Neuronal stem cell (in vitro differentiated cells): ENCODE results near the gene NOC2L.

Source experiments
- DNase-seq: peaks from one replicate; pipeline ENCODE4 v3.0.0-alpha.2; 2013; ENCODE audit warnings: low spot score
- H2AFZ ChIP-seq: one replicate; pipeline ENCODE4 v1.6.1; 2013; ENCODE audit warnings: mild to moderate bottlenecking, low read length, inconsistent platforms
- H2AK5ac ChIP-seq: 2 replicates; pipeline ENCODE4 v1.6.1; 2013; ENCODE audit warnings: low read depth, mild to moderate bottlenecking, inconsistent platforms, low read length, moderate library complexity, mixed read lengths
- H2BK120ac ChIP-seq: 2 replicates; pipeline ENCODE4 v1.6.1; 2013; ENCODE audit warnings: low read depth, mild to moderate bottlenecking, inconsistent platforms, low read length, moderate library complexity, mixed read lengths
- H2BK12ac ChIP-seq: one replicate; pipeline ENCODE4 v1.6.1; 2013; ENCODE audit warnings: low read length, inconsistent platforms
- H2BK15ac ChIP-seq: 2 replicates; pipeline ENCODE4 v1.6.1; 2013; ENCODE audit warnings: mild to moderate bottlenecking, low read length, inconsistent platforms, mixed read lengths
- H2BK5ac ChIP-seq: one replicate; pipeline ENCODE4 v1.6.1; 2013; ENCODE audit warnings: inconsistent platforms, mild to moderate bottlenecking, low read length, moderate library complexity
- H3K14ac ChIP-seq: one replicate; pipeline ENCODE4 v1.6.1; 2013; ENCODE audit warnings: low read length, inconsistent platforms
- H3K18ac ChIP-seq: 2 replicates; pipeline ENCODE4 v1.6.1; 2013; ENCODE audit warnings: low read length, inconsistent platforms
- H3K23ac ChIP-seq: 2 replicates; pipeline ENCODE4 v1.6.1; 2013; ENCODE audit warnings: low read depth, mild to moderate bottlenecking, mixed read lengths, low read length, inconsistent platforms; ENCODE audit not compliant: poor library complexity
- H3K27ac ChIP-seq: replicated peaks from 3 replicates; pipeline ENCODE4 v1.5.1; 2013; ENCODE audit warnings: low read length, inconsistent platforms
- H3K27me3 ChIP-seq, 3 experiments: 2 replicates each; pipeline ENCODE4 v1.6.1; 2013; ENCODE audit warnings: low read length in 3 of 3, mild to moderate bottlenecking in 2 of 3, inconsistent platforms in 1 of 3, low read depth in 1 of 3, mixed read lengths in 1 of 3, moderate library complexity in 1 of 3; ENCODE audit not compliant: control insufficient read depth in 3 of 3, insufficient read depth in 3 of 3
- H3K36me3 ChIP-seq, 2 donors: replicated peaks in 1 of 2; 2 replicates each; pipeline ENCODE4 v1.6.1; 2013; ENCODE audit warnings: low read length in 2 of 2; ENCODE audit not compliant: control insufficient read depth in 2 of 2, insufficient read depth in 2 of 2
- H3K4ac ChIP-seq: 2 replicates; pipeline ENCODE4 v1.6.1; 2013; ENCODE audit warnings: inconsistent platforms, mild to moderate bottlenecking, low read length, moderate library complexity
- H3K4me1 ChIP-seq, 2 donors: 1 replicate in 1 of 2; 2 replicates in 1 of 2; pipeline ENCODE4 v1.6.1; 2013; ENCODE audit warnings: low read length in 2 of 2, low read depth in 1 of 2; ENCODE audit not compliant: control insufficient read depth in 2 of 2, insufficient read depth in 1 of 2
- H3K4me2 ChIP-seq: one replicate; pipeline ENCODE4 v1.6.1; 2013; ENCODE audit warnings: mild to moderate bottlenecking, low read length, inconsistent platforms; ENCODE audit not compliant: insufficient read depth, poor library complexity, severe bottlenecking
- H3K4me3 ChIP-seq, 2 donors: 2 replicates each; pipeline ENCODE4 v1.5.1; 2013; ENCODE audit warnings: low read length in 2 of 2, mild to moderate bottlenecking in 2 of 2, inconsistent platforms in 1 of 2, moderate library complexity in 1 of 2
- H3K79me1 ChIP-seq: one replicate; pipeline ENCODE4 v1.6.1; 2013; ENCODE audit warnings: low read depth, mild to moderate bottlenecking, inconsistent platforms, low read length, moderate library complexity
- H3K9ac ChIP-seq: one replicate; pipeline ENCODE4 v1.6.1; 2013; ENCODE audit warnings: mild to moderate bottlenecking, low read depth, low read length, inconsistent platforms; ENCODE audit not compliant: poor library complexity
- H3K9me3 ChIP-seq, 2 donors: replicated peaks in 1 of 2; 2 replicates each; pipeline versions ENCODE3 to v1.6.1; 2013; ENCODE audit warnings: low read length in 2 of 2, mild to moderate bottlenecking in 2 of 2, inconsistent platforms in 1 of 2, low read depth in 1 of 2, mixed read lengths in 1 of 2, moderate library complexity in 1 of 2; ENCODE audit not compliant: control insufficient read depth in 2 of 2, insufficient read depth in 1 of 2
- H4K8ac ChIP-seq: one replicate; pipeline ENCODE4 v1.6.1; 2013; ENCODE audit warnings: low read depth, mild to moderate bottlenecking, inconsistent platforms, low read length, moderate library complexity
- H4K91ac ChIP-seq: one replicate; pipeline ENCODE4 v1.6.1; 2013; ENCODE audit warnings: low read length, low read depth, mild to moderate bottlenecking, inconsistent platforms; ENCODE audit not compliant: poor library complexity
- WGBS, 2 donors: extraction: QIAGEN DNeasy Blood & Tissue Kit; methylation state at CpG; one replicate each; pipeline ENCODE4 v1.1.7; 2013; ENCODE audit warnings: missing lambda C conversion rate in 2 of 2, mixed read lengths in 1 of 2; ENCODE audit not compliant: insufficient read length in 2 of 2, insufficient replicate concordance in 1 of 2; ENCODE audit errors: extremely low coverage in 2 of 2; 5-methylcytosine and 5-hydroxymethylcytosine counted together

The NOC2L gene

GRCh38 chr1:904310-904950 is 54.6 kb downstream of the NOC2L start:
- Histone ChIP-seq H3K23ac (peak overlapping the region; percentile 86), H2BK120ac (no peak overlapping the region), H3K4me3 (peak overlapping the region; percentile 45 to 72), H4K8ac (no peak overlapping the region), H3K79me1 (no peaks in the 10 kb centered on the region), H3K27me3 (peaks cover 2 to 42% (median 38%) of the 10 kb centered on the region in 3 experiments), H2BK12ac (no peak overlapping the region), H3K4ac (no peak overlapping the region), H3K18ac (peak overlapping the region; percentile 65), H2BK15ac (no peak overlapping the region), H3K9ac (peak overlapping the region; percentile 83), H2AK5ac (no peak overlapping the region), H3K27ac (no peak overlapping the region), H3K9me3 (no peaks in the 10 kb centered on the region), H2BK5ac (no peak overlapping the region), H3K36me3 (peaks cover 0 to 11% of the 10 kb centered on the region in 2 donors), H3K14ac (no peak overlapping the region), H2AFZ (peak overlapping the region; percentile 92), H3K4me2 (peak overlapping the region; percentile 58), H4K91ac (no peak overlapping the region), H3K4me1 (peaks cover 0 to 4% of the 10 kb centered on the region in 2 donors)
- peak; percentile 80 for DNase-seq
- no CpG with 5 or more reads among the region's 91 CpGs for WGBS, 2 donors

- H3K4me3 ChIP-seq, result peak overlapping the region in 1 of 2 donors; percentile 45
These were observed 55.3 kb downstream of the NOC2L start for GRCh38 chr1:903721-904271.

GRCh38 chr1:903305-903704 is 55.8 kb downstream of the NOC2L start:
- Histone ChIP-seq H2BK5ac (no peak overlapping the region), H3K27me3 (peaks cover 2 to 49% (median 38%) of the 10 kb centered on the region in 3 experiments), H2BK15ac (no peak overlapping the region), H3K27ac (no peak overlapping the region), H3K9ac (no peak overlapping the region), H3K4me3 (peak overlapping the region in 1 of 2 donors; percentile 45), H2AFZ (peak overlapping the region; percentile 86), H3K9me3 (no peaks in the 10 kb centered on the region), H2AK5ac (no peak overlapping the region), H4K8ac (no peak overlapping the region), H2BK120ac (no peak overlapping the region), H2BK12ac (no peak overlapping the region), H3K4ac (no peak overlapping the region), H4K91ac (no peak overlapping the region), H3K36me3 (peaks cover 0 to 11% of the 10 kb centered on the region in 2 donors), H3K79me1 (no peaks in the 10 kb centered on the region), H3K23ac (no peak overlapping the region), H3K4me1 (peaks cover 0 to 4% of the 10 kb centered on the region in 2 donors), H3K18ac (no peak overlapping the region), H3K4me2 (no peak overlapping the region), H3K14ac (no peak overlapping the region)
- DNase-seq, result no peak
- no CpG with 5 or more reads among the region's 10 CpGs for WGBS, 2 donors

More at GRCh38 chr1:903721-904271, 55.3 kb downstream of the NOC2L start:
- Histone ChIP-seq H3K4me1 (peaks cover 0 to 4% of the 10 kb centered on the region in 2 donors), H3K18ac (no peak overlapping the region), H2BK120ac (no peak overlapping the region), H3K27ac (no peak overlapping the region), H3K36me3 (peaks cover 0 to 11% of the 10 kb centered on the region in 2 donors), H3K14ac (no peak overlapping the region), H3K27me3 (peaks cover 2 to 46% (median 38%) of the 10 kb centered on the region in 3 experiments), H3K4me2 (no peak overlapping the region), H3K23ac (no peak overlapping the region), H3K79me1 (no peaks in the 10 kb centered on the region), H4K8ac (no peak overlapping the region), H2AFZ (peak overlapping the region; percentile 86), H2AK5ac (peak overlapping the region; percentile 20), H4K91ac (no peak overlapping the region), H2BK12ac (no peak overlapping the region), H3K9ac (no peak overlapping the region), H3K9me3 (no peaks in the 10 kb centered on the region), H2BK15ac (no peak overlapping the region), H3K4ac (no peak overlapping the region), H2BK5ac (no peak overlapping the region)
- no CpG with 5 or more reads among the region's 21 CpGs for WGBS, 2 donors
- no peak for DNase-seq

GRCh38 chr1:902802-903201 is 56.3 kb downstream of the NOC2L start:
- DNase-seq, result no peak
- peaks cover 0 to 11% of the 10 kb centered on the region in 2 donors for H3K36me3 ChIP-seq
- H3K4me1 ChIP-seq, result peaks cover 0 to 4% of the 10 kb centered on the region in 2 donors
- no peak overlapping the region for H3K14ac ChIP-seq
- no peak overlapping the region for H2BK5ac ChIP-seq
- no peak overlapping the region for H3K23ac ChIP-seq
- H3K27ac ChIP-seq, result no peak overlapping the region
- H3K4ac ChIP-seq, result no peak overlapping the region
- peaks cover 2 to 54% (median 37%) of the 10 kb centered on the region in 3 experiments for H3K27me3 ChIP-seq
- no peak overlapping the region for H4K8ac ChIP-seq
- H3K4me3 ChIP-seq, result no peak overlapping the region
- no peak overlapping the region for H2BK12ac ChIP-seq
- no peak overlapping the region for H3K4me2 ChIP-seq
- no peak overlapping the region for H2BK120ac ChIP-seq
- no peak overlapping the region for H3K18ac ChIP-seq
- no peaks in the 10 kb centered on the region for H3K9me3 ChIP-seq
- H4K91ac ChIP-seq, result no peak overlapping the region
- no peak overlapping the region for H2BK15ac ChIP-seq
- no peaks in the 10 kb centered on the region for H3K79me1 ChIP-seq
- WGBS, 2 donors, result no CpG with 5 or more reads among the region's 21 CpGs
- no peak overlapping the region for H2AK5ac ChIP-seq
- no peak overlapping the region for H2AFZ ChIP-seq
- H3K9ac ChIP-seq, result no peak overlapping the region
